Hepatocyte (in vitro differentiated cells): ENCODE measurements around the gene FAF1.

ENCODE experiments used
- CTCF ChIP-seq: fragments of 200-600 bp; sonication (generic); IDR thresholded peaks from 2 replicates; pipeline ENCODE4 v1.5.1; 2016; ENCODE audit warnings: antibody characterized with exemption, mild to moderate bottlenecking; ENCODE audit not compliant: poor library complexity
- EZH2 ChIP-seq: fragments of 200-600 bp; sonication (generic); IDR thresholded peaks from 2 replicates; pipeline ENCODE4 v1.6.1; 2016; ENCODE audit warnings: antibody characterized with exemption, mild to moderate bottlenecking, borderline replicate concordance
- EZH2phosphoT487 ChIP-seq: fragments of 200-600 bp; sonication (generic); IDR thresholded peaks from one replicate; pipeline ENCODE4 v1.6.1; 2018; ENCODE audit warnings: antibody characterized with exemption, mild to moderate bottlenecking, low read depth, moderate library complexity; ENCODE audit not compliant: unreplicated experiment, severe bottlenecking

- TF ChIP-seq CTCF (no peak), EZH2phosphoT487 (no peak), EZH2 (no peak)
Observed at GRCh38 chr1:50783286-50783685, 176.8 kb downstream of the FAF1 start.
